Transverse colon (tissue), 4 donors: Measurements from ENCODE around the gene ANKRD30B. TPM values are rescaled to one million over a fixed set of nuclear protein-coding genes. Genes with fewer than 3 reads are reported as not detected.
"Not testable (repeated sequence)": the region's sequence is repeated elsewhere in the genome, so short reads cannot be mapped to it uniquely, and the experiment has no call there.

ENCODE experiments used
- DNase-seq: peaks from one replicate; pipeline ENCODE4 v3.0.0-alpha.2; 2019
- H3K27ac ChIP-seq, 4 donors: fragments of 200-600 bp; sonication (generic); 2 replicates each; pipeline ENCODE4 v1.5.1; 2016 to 2018; ENCODE audit warnings: inconsistent platforms in 4 of 4
- H3K27me3 ChIP-seq: fragments of 200-600 bp; sonication (generic); 2 replicates; pipeline ENCODE4 v1.5.1; 2017; ENCODE audit warnings: inconsistent platforms
- H3K36me3 ChIP-seq, 4 donors: fragments of 200-600 bp; sonication (generic); 2 replicates each; pipeline ENCODE4 v1.5.1; 2017 to 2019; ENCODE audit warnings: inconsistent platforms in 4 of 4
- H3K4me1 ChIP-seq, 4 donors: fragments of 200-600 bp; sonication (generic); 2 replicates each; pipeline ENCODE4 v1.5.1; 2017 to 2020; ENCODE audit warnings: inconsistent platforms in 4 of 4
- H3K4me3 ChIP-seq, 4 donors: fragments of 200-600 bp; sonication (generic); 1 replicate in 1 of 4; 2 replicates in 3 of 4; pipeline versions ENCODE4 v1.5.1 to v1.6.1; 2017 to 2019; ENCODE audit warnings: inconsistent platforms in 4 of 4
- H3K9me3 ChIP-seq, 2 donors: fragments of 200-600 bp; sonication (generic); 2 replicates each; pipeline ENCODE4 v1.5.1; 2017 to 2019; ENCODE audit warnings: inconsistent platforms in 2 of 2
- WGBS, 2 donors: methylation state at CpG; one replicate each; pipeline ENCODE4 v1.1.5; 2018; ENCODE audit warnings: low coverage in 1 of 2; 5-methylcytosine and 5-hydroxymethylcytosine counted together
- in situ Hi-C, 4 donors: fragments of 200-750 bp; cut with MboI; loops; one replicate each; pipeline versions ENCODE4 v1.15.0 to v1.15.1; 2017; ENCODE audit warnings: low sequenced_read_pairs in 3 of 4, low pct_ligation_motif_present in 1 of 4, low pct_unique_long_range_greater_than_20kb in 1 of 4
- intact Hi-C: fragments of 100-400 bp; cut with DNase I; formaldehyde crosslinking; loops from one replicate; pipeline ENCODE4 v1.15.1; 2023; ENCODE audit warnings: low total_unique reads
- total RNA-seq, 4 donors: library from RNA; depleted of rRNA; stranded (reverse); fragments of >200 nt; gene quantifications; one replicate each; pipeline ENCODE4 v1.1.0, GENCODE V29; 2016

ANKRD30B gene
- total RNA-seq, 4 donors from 2014 or later = 0.79 TPM; not detected in 3

GRCh38 chr18:14826972-14827632, 79.1 kb downstream of the ANKRD30B start:
- H3K9me3 ChIP-seq, DNase-seq, intact Hi-C loops, H3K36me3 ChIP-seq, H3K4me1 ChIP-seq, H3K27ac ChIP-seq, H3K4me3 ChIP-seq, H3K27me3 ChIP-seq, in situ Hi-C loops: not testable (repeated sequence)
- 60 to 63% methylated on average over 2 of the region's 2 CpGs for WGBS, 2 donors

DNA sequence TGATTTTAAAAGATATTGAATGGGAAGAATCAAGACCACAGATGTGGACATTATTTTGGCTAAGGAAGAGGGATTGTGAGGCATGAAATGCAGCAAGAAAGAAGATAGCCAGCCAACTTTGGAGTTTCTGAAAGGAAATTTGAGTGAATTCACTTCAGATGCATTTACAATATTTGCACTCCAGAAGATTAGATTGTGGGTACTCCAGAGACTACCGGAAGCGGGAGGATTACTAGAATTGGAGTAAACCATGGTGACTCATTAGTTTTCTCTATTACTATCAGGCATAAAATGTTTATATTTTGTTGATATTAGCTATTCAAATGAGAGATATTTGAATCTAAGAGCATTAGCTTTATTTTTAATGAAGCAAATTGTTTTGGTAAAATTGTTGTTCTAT, 93.6 kb downstream of the ANKRD30B start:
- H3K27me3 ChIP-seq, intact Hi-C loops, H3K36me3 ChIP-seq, DNase-seq, H3K4me1 ChIP-seq, in situ Hi-C loops, H3K4me3 ChIP-seq, H3K27ac ChIP-seq, H3K9me3 ChIP-seq: not testable (repeated sequence)
- 71 to 83% methylated on average over 2 of the region's 2 CpGs for WGBS, 2 donors

- H3K36me3 ChIP-seq, DNase-seq, H3K4me3 ChIP-seq, H3K27ac ChIP-seq, H3K9me3 ChIP-seq, H3K4me1 ChIP-seq, in situ Hi-C loops, intact Hi-C loops, H3K27me3 ChIP-seq: not testable (repeated sequence)
- WGBS, 2 donors = 45 to 61% methylated on average over 2 of the region's 2 CpGs
These were observed 103.6 kb downstream of the ANKRD30B start for GRCh38 chr18:14851533-14851932.

DNA sequence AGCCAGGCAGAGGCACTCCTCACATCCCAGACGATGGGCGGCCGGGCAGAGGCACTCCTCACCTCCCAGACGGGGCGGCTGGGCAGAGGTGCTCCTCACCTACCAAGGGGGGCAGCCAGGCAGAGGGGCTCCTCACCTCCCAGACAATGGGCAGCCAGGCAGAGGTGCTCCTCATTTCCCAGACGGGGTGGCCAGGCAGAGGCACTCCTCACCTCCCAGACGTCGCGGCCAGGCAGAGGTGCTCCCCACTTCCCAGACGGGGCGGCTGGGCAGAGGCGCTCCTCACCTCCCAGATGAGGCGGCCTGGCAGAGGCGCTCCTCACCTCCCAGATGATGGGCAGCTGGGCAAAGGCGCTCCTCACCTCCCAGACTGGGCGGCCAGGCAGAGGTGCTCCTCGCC, 107.7 kb downstream of the ANKRD30B start:
- H3K27ac ChIP-seq, H3K27me3 ChIP-seq, H3K4me3 ChIP-seq, H3K36me3 ChIP-seq, H3K9me3 ChIP-seq, in situ Hi-C loops, DNase-seq, intact Hi-C loops, H3K4me1 ChIP-seq: not testable (repeated sequence)
- WGBS, 2 donors = 94% methylated on average over 9 of the region's 17 CpGs; no CpG with 5 or more reads in 1 of the 2 donors

- DNase-seq, H3K27ac ChIP-seq, in situ Hi-C loops, H3K9me3 ChIP-seq, H3K36me3 ChIP-seq, intact Hi-C loops, H3K27me3 ChIP-seq, H3K4me1 ChIP-seq, H3K4me3 ChIP-seq: not testable (repeated sequence)
- WGBS, 2 donors = 100% methylated on average over 5 of the region's 20 CpGs; no CpG with 5 or more reads in 1 of the 2 donors
These were observed 108.3 kb downstream of the ANKRD30B start for GRCh38 chr18:14856256-14856655.

GRCh38 chr18:14858514-14858913, 110.5 kb downstream of the ANKRD30B start:
- intact Hi-C loops, H3K4me1 ChIP-seq: not testable (repeated sequence)

DNA sequence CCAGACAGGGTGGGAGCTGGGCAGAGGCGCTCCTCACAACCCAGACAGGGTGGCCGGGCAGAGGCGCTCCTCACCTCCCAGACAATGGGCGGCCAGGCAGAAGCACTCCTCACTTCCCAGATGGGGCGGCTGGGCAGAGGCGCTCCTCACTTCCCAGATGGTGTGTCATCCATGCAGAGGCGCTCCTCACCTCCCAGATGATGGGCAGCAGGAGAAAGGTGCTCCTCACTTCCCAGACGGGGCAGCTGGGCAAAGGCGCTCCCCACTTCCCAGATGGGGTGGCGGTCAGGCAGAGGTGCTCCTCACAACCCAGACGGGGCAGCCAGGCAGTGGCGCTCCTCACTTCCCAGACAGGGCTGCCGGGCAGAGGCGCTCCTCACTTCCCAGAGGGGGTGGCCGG, 112.0 kb downstream of the ANKRD30B start:
- intact Hi-C loops, H3K4me3 ChIP-seq, DNase-seq, in situ Hi-C loops, H3K27me3 ChIP-seq, H3K36me3 ChIP-seq, H3K4me1 ChIP-seq, H3K9me3 ChIP-seq, H3K27ac ChIP-seq: not testable (repeated sequence)
- 89% methylated on average over 9 of the region's 15 CpGs; no CpG with 5 or more reads in 1 of the 2 donors for WGBS, 2 donors

More at GRCh38 chr18:14858514-14858913, 110.5 kb downstream of the ANKRD30B start:
- WGBS, 2 donors = no CpG with 5 or more reads among the region's 10 CpGs
- H3K36me3 ChIP-seq, H3K4me3 ChIP-seq, H3K27ac ChIP-seq, H3K27me3 ChIP-seq, H3K9me3 ChIP-seq, DNase-seq, in situ Hi-C loops: not testable (repeated sequence)

- H3K27me3 ChIP-seq, H3K4me3 ChIP-seq, H3K36me3 ChIP-seq, intact Hi-C loops, in situ Hi-C loops, H3K4me1 ChIP-seq, H3K27ac ChIP-seq, H3K9me3 ChIP-seq, DNase-seq: not testable (repeated sequence)
- WGBS, 2 donors = 99% methylated on average over 15 of the region's 15 CpGs; no CpG with 5 or more reads in 1 of the 2 donors
These were observed 118.5 kb downstream of the ANKRD30B start for GRCh38 chr18:14866426-14866825.

DNA sequence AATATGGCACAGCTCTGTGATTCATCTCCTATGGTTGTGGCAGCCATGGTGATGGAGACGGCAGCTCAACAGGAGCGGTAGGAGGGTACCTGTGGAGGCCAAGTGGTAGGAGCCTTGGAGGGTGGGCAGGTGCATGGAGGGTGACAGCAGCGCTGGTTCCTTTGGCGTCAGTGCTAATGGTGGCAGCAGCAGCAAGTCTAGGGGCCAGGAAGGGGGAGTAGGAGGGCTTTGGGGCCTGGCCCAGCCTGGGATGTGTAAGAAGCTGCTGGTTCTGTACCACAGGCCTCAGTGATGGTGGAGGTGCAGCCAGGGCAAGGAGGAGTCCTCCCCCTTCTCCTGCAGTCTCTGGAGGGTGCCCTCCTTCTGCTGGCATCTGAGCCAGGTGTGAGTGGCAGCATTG, 120.0 kb downstream of the ANKRD30B start:
- WGBS, 2 donors = 82 to 98% methylated on average over 3 to 4 of the region's 4 CpGs
- H3K27ac ChIP-seq, DNase-seq, H3K9me3 ChIP-seq, H3K4me1 ChIP-seq, H3K27me3 ChIP-seq, in situ Hi-C loops, intact Hi-C loops, H3K4me3 ChIP-seq, H3K36me3 ChIP-seq: not testable (repeated sequence)

DNA sequence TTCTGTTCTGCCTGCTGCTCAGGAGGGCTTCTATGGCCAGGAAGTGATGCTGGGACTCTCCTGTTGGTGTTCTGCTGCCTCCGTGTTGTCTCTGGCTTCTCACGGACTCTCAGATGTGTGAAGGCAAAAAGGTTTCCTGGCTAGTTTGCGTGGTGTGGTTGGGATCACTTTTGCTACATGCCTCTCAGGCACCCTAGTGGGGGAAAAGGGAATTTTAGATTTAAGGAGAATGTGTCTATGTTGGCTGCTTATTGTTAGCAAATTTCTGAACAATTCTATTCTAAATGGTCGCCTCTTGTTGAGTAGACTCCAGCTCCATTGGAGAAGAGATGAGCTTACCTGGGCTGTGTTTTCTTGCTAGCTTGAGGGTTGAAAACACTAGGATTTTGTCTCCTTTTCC, 120.9 kb downstream of the ANKRD30B start:
- H3K27ac ChIP-seq, H3K9me3 ChIP-seq, H3K36me3 ChIP-seq, DNase-seq, H3K27me3 ChIP-seq, in situ Hi-C loops, intact Hi-C loops, H3K4me3 ChIP-seq, H3K4me1 ChIP-seq: not testable (repeated sequence)
- 78% methylated on average over 4 of the region's 4 CpGs; no CpG with 5 or more reads in 1 of the 2 donors for WGBS, 2 donors

DNA sequence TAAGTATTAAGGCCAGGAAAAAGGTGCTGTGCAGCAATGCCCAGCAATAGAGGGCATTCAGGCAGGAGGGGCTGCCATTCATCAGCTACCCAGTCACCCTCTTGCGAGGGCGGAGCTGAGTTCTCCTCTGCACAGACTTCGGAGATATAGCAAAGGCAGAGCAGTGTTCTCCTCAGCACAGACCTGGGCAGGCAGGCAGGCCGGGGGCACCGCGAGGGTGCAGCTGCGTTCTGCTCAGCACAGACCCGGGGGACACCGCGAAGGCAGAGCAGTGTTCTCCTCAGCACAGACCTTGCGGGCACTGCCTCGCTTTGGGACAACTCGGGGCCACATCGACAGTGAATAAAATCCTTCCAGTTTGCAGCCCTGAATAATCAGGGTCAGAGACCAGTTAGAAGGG, 130.9 kb downstream of the ANKRD30B start:
- H3K27ac ChIP-seq, H3K4me1 ChIP-seq, H3K4me3 ChIP-seq, intact Hi-C loops, DNase-seq, in situ Hi-C loops, H3K36me3 ChIP-seq, H3K27me3 ChIP-seq, H3K9me3 ChIP-seq: not testable (repeated sequence)
- 89% methylated on average over 13 of the region's 14 CpGs; no CpG with 5 or more reads in 1 of the 2 donors for WGBS, 2 donors
